Parathyroid adenoma (tissue), 2 donors: Measurements from ENCODE around the gene USP3.
A peak's percentile ranks its signal among the peaks of the same experiment; 100 is the strongest.

ENCODE experiments used
- H2AFZ ChIP-seq: fragments of 300-600 bp; sonication (generic); one replicate; pipeline ENCODE4 v1.7.0; 2017; ENCODE audit warnings: antibody characterized with exemption, mild to moderate bottlenecking
- H3K27ac ChIP-seq: fragments of 300-600 bp; sonication (generic); one replicate; pipeline ENCODE4 v1.7.0; 2017
- H3K27me3 ChIP-seq: fragments of 300-600 bp; sonication (generic); one replicate; pipeline ENCODE4 v1.7.0; 2017; ENCODE audit warnings: low read length; ENCODE audit not compliant: control insufficient read depth, insufficient read depth
- H3K36me3 ChIP-seq: fragments of 300-600 bp; sonication (generic); one replicate; pipeline ENCODE4 v1.7.0; 2017; ENCODE audit warnings: low read length; ENCODE audit not compliant: control insufficient read depth, insufficient read depth
- H3K4me1 ChIP-seq: fragments of 300-600 bp; sonication (generic); one replicate; pipeline ENCODE4 v1.7.0; 2017; ENCODE audit warnings: control low read depth
- H3K4me2 ChIP-seq: fragments of 300-600 bp; sonication (generic); one replicate; pipeline ENCODE4 v1.7.0; 2017; ENCODE audit warnings: low read length
- H3K4me3 ChIP-seq: fragments of 300-600 bp; sonication (generic); one replicate; pipeline ENCODE4 v1.7.0; 2017; ENCODE audit warnings: low read depth, low read length
- H3K79me2 ChIP-seq: fragments of 300-600 bp; sonication (generic); one replicate; pipeline ENCODE4 v1.7.0; 2017; ENCODE audit warnings: control low read depth
- H3K9ac ChIP-seq: fragments of 300-600 bp; sonication (generic); one replicate; pipeline ENCODE4 v1.7.0; 2017; ENCODE audit warnings: mild to moderate bottlenecking
- H3K9me3 ChIP-seq: fragments of 300-600 bp; sonication (generic); one replicate; pipeline ENCODE4 v1.7.0; 2017; ENCODE audit warnings: low read length; ENCODE audit not compliant: control insufficient read depth
- TF ChIP-seq, protein P1 (sequence below): fragments of 300-600 bp; sonication (generic); IDR thresholded peaks from one replicate; pipeline ENCODE4 v1.7.0; 2017; ENCODE audit warnings: antibody characterized with exemption, mild to moderate bottlenecking
- donor health status: primary hyperparathyroidism.

USP3 gene

DNA sequence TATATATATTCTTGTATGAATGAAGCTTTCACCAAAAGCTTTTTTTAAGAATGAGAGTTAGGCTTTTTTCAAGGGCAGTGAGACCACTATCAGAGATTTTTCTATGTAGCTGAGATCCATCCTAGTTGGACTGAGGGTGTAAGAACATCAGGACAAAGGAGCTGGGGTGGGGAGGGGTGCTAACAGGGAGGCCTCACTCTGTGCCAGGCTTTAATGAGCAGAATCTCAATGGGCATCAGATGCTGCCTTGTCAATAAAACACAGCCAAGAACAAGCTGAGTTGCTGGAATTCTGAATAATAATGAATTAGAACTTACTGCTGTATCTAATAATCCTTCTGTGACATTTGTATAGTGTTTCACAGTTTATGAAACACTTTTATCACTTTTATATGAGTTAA lies 41.4 kb upstream of the USP3 start:
- Histone ChIP-seq H3K4me2 (no peak overlapping the region), H3K27ac (no peak overlapping the region), H3K27me3 (no peaks in the 10 kb centered on the region), H2AFZ (no peak overlapping the region), H3K9me3 (no peaks in the 10 kb centered on the region), H3K36me3 (no peaks in the 10 kb centered on the region), H3K4me1 (no peaks in the 10 kb centered on the region), H3K9ac (no peak overlapping the region), H3K4me3 (no peak overlapping the region), H3K79me2 (no peaks in the 10 kb centered on the region)
- TF ChIP-seq, protein P1, sequence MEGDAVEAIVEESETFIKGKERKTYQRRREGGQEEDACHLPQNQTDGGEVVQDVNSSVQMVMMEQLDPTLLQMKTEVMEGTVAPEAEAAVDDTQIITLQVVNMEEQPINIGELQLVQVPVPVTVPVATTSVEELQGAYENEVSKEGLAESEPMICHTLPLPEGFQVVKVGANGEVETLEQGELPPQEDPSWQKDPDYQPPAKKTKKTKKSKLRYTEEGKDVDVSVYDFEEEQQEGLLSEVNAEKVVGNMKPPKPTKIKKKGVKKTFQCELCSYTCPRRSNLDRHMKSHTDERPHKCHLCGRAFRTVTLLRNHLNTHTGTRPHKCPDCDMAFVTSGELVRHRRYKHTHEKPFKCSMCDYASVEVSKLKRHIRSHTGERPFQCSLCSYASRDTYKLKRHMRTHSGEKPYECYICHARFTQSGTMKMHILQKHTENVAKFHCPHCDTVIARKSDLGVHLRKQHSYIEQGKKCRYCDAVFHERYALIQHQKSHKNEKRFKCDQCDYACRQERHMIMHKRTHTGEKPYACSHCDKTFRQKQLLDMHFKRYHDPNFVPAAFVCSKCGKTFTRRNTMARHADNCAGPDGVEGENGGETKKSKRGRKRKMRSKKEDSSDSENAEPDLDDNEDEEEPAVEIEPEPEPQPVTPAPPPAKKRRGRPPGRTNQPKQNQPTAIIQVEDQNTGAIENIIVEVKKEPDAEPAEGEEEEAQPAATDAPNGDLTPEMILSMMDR = no peak

DNA sequence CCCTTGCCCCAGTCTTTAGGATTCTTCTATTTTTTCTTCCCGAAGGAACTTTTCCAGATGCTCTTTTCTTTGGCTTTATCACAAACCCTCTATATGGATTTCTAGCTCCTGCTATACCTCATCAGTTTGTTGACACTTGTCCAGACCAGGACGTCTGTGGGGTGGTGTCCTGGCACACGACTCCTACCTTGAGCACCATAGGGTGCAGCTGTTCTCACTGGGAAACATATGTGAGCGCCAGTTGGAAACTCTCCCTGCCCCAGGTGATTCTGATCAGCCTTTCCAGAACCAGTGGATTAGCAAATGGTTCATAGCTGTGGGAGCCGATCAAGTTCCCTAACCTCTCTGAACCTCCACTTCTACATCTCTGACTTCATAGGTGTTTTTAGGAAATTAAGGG lies 40.6 kb upstream of the USP3 start:
- Histone ChIP-seq H3K4me1 (no peaks in the 10 kb centered on the region), H3K9me3 (no peaks in the 10 kb centered on the region)

GRCh38 chr15:63465104-63465503 lies 39.3 kb upstream of the USP3 start:
- no peaks in the 10 kb centered on the region for H3K36me3 ChIP-seq
- H3K9me3 ChIP-seq = no peaks in the 10 kb centered on the region
- H3K4me3 ChIP-seq = no peak overlapping the region
- H3K27ac ChIP-seq = no peak overlapping the region
- TF ChIP-seq, protein P1 = no peak
- no peaks in the 10 kb centered on the region for H3K4me1 ChIP-seq
- H2AFZ ChIP-seq = no peak overlapping the region
- no peaks in the 10 kb centered on the region for H3K79me2 ChIP-seq
- no peak overlapping the region for H3K4me2 ChIP-seq
- no peaks in the 10 kb centered on the region for H3K27me3 ChIP-seq
- no peak overlapping the region for H3K9ac ChIP-seq

More for the DNA sequence above, 40.6 kb upstream of the USP3 start:
- Histone ChIP-seq H2AFZ (no peak overlapping the region), H3K4me3 (no peak overlapping the region), H3K79me2 (no peaks in the 10 kb centered on the region), H3K4me2 (no peak overlapping the region), H3K36me3 (no peaks in the 10 kb centered on the region), H3K9ac (no peak overlapping the region), H3K27ac (no peak overlapping the region), H3K27me3 (no peaks in the 10 kb centered on the region)
- TF ChIP-seq, protein P1 = no peak

- Histone ChIP-seq H3K4me2 (no peak overlapping the region), H3K9ac (no peak overlapping the region), H3K4me1 (no peaks in the 10 kb centered on the region), H3K36me3 (no peaks in the 10 kb centered on the region), H3K27ac (no peak overlapping the region), H3K79me2 (no peaks in the 10 kb centered on the region), H3K27me3 (no peaks in the 10 kb centered on the region), H2AFZ (no peak overlapping the region), H3K9me3 (no peaks in the 10 kb centered on the region), H3K4me3 (no peak overlapping the region)
- TF ChIP-seq, protein P1 = peak; percentile 24
Measured at GRCh38 chr15:63466378-63467192, 37.8 kb upstream of the USP3 start.

- TF ChIP-seq, protein P1 = no peak
- no peak overlapping the region for H3K9ac ChIP-seq
- H3K79me2 ChIP-seq = no peaks in the 10 kb centered on the region
- no peak overlapping the region for H3K4me3 ChIP-seq
- H3K9me3 ChIP-seq = no peaks in the 10 kb centered on the region
- no peaks in the 10 kb centered on the region for H3K27me3 ChIP-seq
- no peak overlapping the region for H2AFZ ChIP-seq
- H3K27ac ChIP-seq = no peak overlapping the region
- no peaks in the 10 kb centered on the region for H3K4me1 ChIP-seq
- H3K4me2 ChIP-seq = no peak overlapping the region
- H3K36me3 ChIP-seq = no peaks in the 10 kb centered on the region
Measured at GRCh38 chr15:63469190-63469589, 35.2 kb upstream of the USP3 start.
